AG10803 (cell line): Measurements from ENCODE around the gene PRPH2.

Experiments
- DNase-seq: peaks from one replicate; pipeline ENCODE4 v3.0.0; 2010; ENCODE audit warnings: low read depth
- H3K4me3 ChIP-seq: 2 replicates; pipeline ENCODE4 v1.5.1; 2011; ENCODE audit warnings: mild to moderate bottlenecking, low read length, control low read depth
- CTCF ChIP-seq: conservative IDR thresholded peaks from 2 replicates; pipeline ENCODE4 v1.5.1; 2011; ENCODE audit warnings: mild to moderate bottlenecking, low read length, control low read depth, inconsistent platforms

The PRPH2 gene

GRCh38 chr6:42726485-42727086 is 4.2 kb upstream of the PRPH2 start:
- peak; percentile 93 for DNase-seq
- peak; percentile 92 for TF ChIP-seq CTCF
- peak overlapping the region; percentile 50 for H3K4me3 ChIP-seq

GRCh38 chr6:42726026-42726425 is 3.6 kb upstream of the PRPH2 start:
- H3K4me3 ChIP-seq, result peak overlapping the region; percentile 45
- DNase-seq, result no peak
- TF ChIP-seq CTCF, result no peak

GRCh38 chr6:42724825-42725224 is 2.4 kb upstream of the PRPH2 start:
- DNase-seq, result no peak
- no peak for TF ChIP-seq CTCF
- no peak overlapping the region for H3K4me3 ChIP-seq

- TF ChIP-seq CTCF, result no peak
- DNase-seq, result no peak
- H3K4me3 ChIP-seq, result no peak overlapping the region
These were observed 1.7 kb downstream of the PRPH2 start for GRCh38 chr6:42720739-42721138.

- no peak overlapping the region for H3K4me3 ChIP-seq
- no peak for TF ChIP-seq CTCF
- DNase-seq, result no peak
These were observed 6.5 kb downstream of the PRPH2 start for GRCh38 chr6:42715871-42716270.

GRCh38 chr6:42714098-42714761 is 8.2 kb downstream of the PRPH2 start:
- TF ChIP-seq CTCF, result no peak

GRCh38 chr6:42711930-42712329 is 10.5 kb downstream of the PRPH2 start:
- H3K4me3 ChIP-seq, result no peak overlapping the region
- no peak for TF ChIP-seq CTCF
- no peak for DNase-seq

More at GRCh38 chr6:42714098-42714761, 8.2 kb downstream of the PRPH2 start:
- no peak overlapping the region for H3K4me3 ChIP-seq
- no peak for DNase-seq
